Neural cell (in vitro differentiated cells): Measurements from ENCODE around the gene CES2. TPM values are rescaled to one million over a fixed set of nuclear protein-coding genes. Genes with fewer than 3 reads are reported as not detected.

Experiments used
- H2AFZ ChIP-seq: fragments of 200-600, 300-800 bp; sonication (generic), shearing (Covaris generic); 2 replicates; pipeline ENCODE4 v1.6.0; 2014; ENCODE audit warnings: low read depth, mild to moderate bottlenecking, antibody characterized with exemption, low read length, moderate library complexity
- H3F3A ChIP-seq: fragments of 200-600 bp; shearing (Covaris generic); 2 replicates; pipeline ENCODE4 v1.6.1; 2016; ENCODE audit warnings: mild to moderate bottlenecking, moderate library complexity, mixed read lengths, antibody characterized with exemption, low read length; ENCODE audit not compliant: insufficient read depth, poor library complexity, severe bottlenecking
- H3K27ac ChIP-seq: fragments of 200-600, 300-800 bp; sonication (generic), shearing (Covaris generic); 2 replicates; pipeline ENCODE4 v1.5.1; 2014; ENCODE audit warnings: mild to moderate bottlenecking, low read length, moderate library complexity
- H3K27me3 ChIP-seq: fragments of 300-800, 200-600 bp; sonication (generic), shearing (Covaris generic); 2 replicates; pipeline ENCODE4 v1.6.0; 2014; ENCODE audit warnings: mild to moderate bottlenecking, low read depth, low read length, moderate library complexity; ENCODE audit not compliant: insufficient read depth
- H3K36me3 ChIP-seq: fragments of 300-800, 200-600 bp; sonication (generic), shearing (Covaris generic); 2 replicates; pipeline ENCODE4 v1.5.1; 2014; ENCODE audit warnings: mild to moderate bottlenecking, antibody characterized with exemption, low read length, moderate library complexity; ENCODE audit not compliant: insufficient read depth
- H3K4me2 ChIP-seq: fragments of 300-800, 200-600 bp; sonication (generic), shearing (Covaris generic); 2 replicates; pipeline ENCODE4 v1.6.0; 2014; ENCODE audit warnings: mild to moderate bottlenecking, low read length
- H3K4me3 ChIP-seq: fragments of 300-800, 200-600 bp; sonication (generic), shearing (Covaris generic); 2 replicates; pipeline ENCODE4 v1.5.1; 2014; ENCODE audit warnings: mild to moderate bottlenecking, low read length, moderate library complexity
- H3K79me2 ChIP-seq: fragments of 200-600 bp; shearing (Covaris generic); replicated peaks from 2 replicates; pipeline ENCODE4 v1.6.0; 2014; ENCODE audit warnings: mild to moderate bottlenecking, low read length, moderate library complexity; ENCODE audit not compliant: insufficient read depth
- H3K9ac ChIP-seq: fragments of 300-800, 200-600 bp; sonication (generic), shearing (Covaris generic); 2 replicates; pipeline ENCODE4 v1.6.1; 2016; ENCODE audit warnings: mild to moderate bottlenecking, low read length, mixed read lengths
- H3K9me2 ChIP-seq: fragments of 200-600 bp; shearing (Covaris generic); 2 replicates; pipeline ENCODE4 v1.6.1; 2016; ENCODE audit warnings: mild to moderate bottlenecking, low read length, mixed read lengths; ENCODE audit not compliant: insufficient read depth
- H3K9me3 ChIP-seq: fragments of 200-600, 300-800 bp; sonication (generic), shearing (Covaris generic); 2 replicates; pipeline ENCODE4 v1.6.1; 2016; ENCODE audit warnings: mild to moderate bottlenecking, mixed run types, low read length, moderate library complexity, mixed read lengths
- H4K20me1 ChIP-seq: fragments of 200-600 bp; shearing (Covaris generic); 2 replicates; pipeline ENCODE4 v1.6.1; 2016; ENCODE audit warnings: mild to moderate bottlenecking, mixed run types; ENCODE audit not compliant: insufficient read depth
- CTCF ChIP-seq: fragments of 450-650 bp; IDR thresholded peaks from 2 replicates; pipeline ENCODE4 v1.5.1; 2014; ENCODE audit warnings: antibody characterized with exemption, mild to moderate bottlenecking, moderate library complexity; ENCODE audit not compliant: poor library complexity, severe bottlenecking
- EP300 ChIP-seq: fragments of 450-650 bp; conservative IDR thresholded peaks from 2 replicates; pipeline ENCODE4 v1.6.1; 2014; ENCODE audit warnings: antibody characterized with exemption, mild to moderate bottlenecking, moderate library complexity; ENCODE audit not compliant: poor library complexity, severe bottlenecking
- EZH2 ChIP-seq: fragments of 200-600, 300-800 bp; shearing (Covaris generic), sonication (generic); IDR thresholded peaks from 2 replicates; pipeline ENCODE4 v1.6.1; 2014; ENCODE audit warnings: antibody characterized with exemption, low read length, borderline replicate concordance, mild to moderate bottlenecking; ENCODE audit not compliant: insufficient read depth, poor library complexity, severe bottlenecking
- POLR2AphosphoS5 ChIP-seq: IDR thresholded peaks from 2 replicates; pipeline ENCODE4 v1.6.1; 2012
- RAD21 ChIP-seq: fragments of 450-650 bp; conservative IDR thresholded peaks from 2 replicates; pipeline ENCODE4 v1.6.1; 2014; ENCODE audit warnings: antibody characterized with exemption, mild to moderate bottlenecking, moderate library complexity
- REST ChIP-seq: IDR thresholded peaks from 2 replicates; pipeline ENCODE4 v1.6.1; 2012; ENCODE audit warnings: borderline replicate concordance
- SMC3 ChIP-seq: fragments of 450-650 bp; conservative IDR thresholded peaks from 2 replicates; pipeline ENCODE4 v1.6.1; 2014; ENCODE audit warnings: antibody characterized with exemption, mild to moderate bottlenecking, moderate library complexity; ENCODE audit not compliant: poor library complexity
- TAF1 ChIP-seq: IDR thresholded peaks from 2 replicates; pipeline ENCODE4 v1.6.1; 2012; ENCODE audit warnings: low read depth
- polyA plus RNA-seq: library from polyadenylated mRNA; depleted of rRNA; stranded (reverse); fragments of >200 nt; gene quantifications from 2 replicates; pipeline ENCODE4 v1.2.3, GENCODE V29; 2014

CES2 gene
- polyA plus RNA-seq, 1 donor from 2014 or later, result 22.9 TPM

GRCh38 chr16:66890799-66891198 lies 44.5 kb upstream of the CES2 start:
- Histone ChIP-seq H3K36me3 (no peaks in the 10 kb centered on the region), H3K4me3 (no peak overlapping the region), H3K27me3 (no peaks in the 10 kb centered on the region), H3K9ac (no peak overlapping the region), H3K27ac (no peak overlapping the region), H3K9me2 (no peaks in the 10 kb centered on the region), H2AFZ (no peak overlapping the region), H3K4me2 (no peak overlapping the region), H3F3A (no peaks in the 10 kb centered on the region), H4K20me1 (no peaks in the 10 kb centered on the region), H3K79me2 (no peaks in the 10 kb centered on the region), H3K9me3 (no peaks in the 10 kb centered on the region)
- no peak for TF ChIP-seq POLR2AphosphoS5
- no peak for TF ChIP-seq RAD21
- no peak for TF ChIP-seq EP300
- no peak for TF ChIP-seq CTCF
- no peak for TF ChIP-seq SMC3

GRCh38 chr16:66891360-66891759 lies 44.0 kb upstream of the CES2 start:
- Histone ChIP-seq H4K20me1 (no peaks in the 10 kb centered on the region), H3K4me3 (no peak overlapping the region), H2AFZ (no peak overlapping the region), H3F3A (no peaks in the 10 kb centered on the region), H3K79me2 (no peaks in the 10 kb centered on the region), H3K9me2 (no peaks in the 10 kb centered on the region), H3K27ac (no peak overlapping the region), H3K9me3 (no peaks in the 10 kb centered on the region), H3K36me3 (no peaks in the 10 kb centered on the region), H3K4me2 (no peak overlapping the region), H3K27me3 (no peaks in the 10 kb centered on the region), H3K9ac (no peak overlapping the region)
- TF ChIP-seq REST, result no peak
- TF ChIP-seq CTCF, result no peak
- no peak for TF ChIP-seq EZH2
- no peak for TF ChIP-seq SMC3
- no peak for TF ChIP-seq TAF1
- TF ChIP-seq POLR2AphosphoS5, result no peak
- no peak for TF ChIP-seq EP300
